ENCODE results near the gene LGALS7. TPM values are rescaled to one million over a fixed set of nuclear protein-coding genes. Genes with fewer than 3 reads are reported as not detected.
A peak's percentile ranks its signal among the peaks of the same experiment; 100 is the strongest.

Gene LGALS7
- polyA plus RNA-seq, 1 donor from 2014 or later = not detected

- no peaks in the 10 kb centered on the region for H3K9me3 Mint-ChIP-seq
- H3K4me3 Mint-ChIP-seq = no peak overlapping the region
- no peak overlapping the region for H3K27ac Mint-ChIP-seq
- peaks cover 6 to 14% (median 9%) of the 10 kb centered on the region in 3 donors for H3K4me1 Mint-ChIP-seq
- no peaks in the 10 kb centered on the region for H3K27me3 Mint-ChIP-seq
- H3K36me3 Mint-ChIP-seq = no peaks in the 10 kb centered on the region
Measured at GRCh38 chr19:38742296-38742695, 31.0 kb downstream of the LGALS7 start.

DNA sequence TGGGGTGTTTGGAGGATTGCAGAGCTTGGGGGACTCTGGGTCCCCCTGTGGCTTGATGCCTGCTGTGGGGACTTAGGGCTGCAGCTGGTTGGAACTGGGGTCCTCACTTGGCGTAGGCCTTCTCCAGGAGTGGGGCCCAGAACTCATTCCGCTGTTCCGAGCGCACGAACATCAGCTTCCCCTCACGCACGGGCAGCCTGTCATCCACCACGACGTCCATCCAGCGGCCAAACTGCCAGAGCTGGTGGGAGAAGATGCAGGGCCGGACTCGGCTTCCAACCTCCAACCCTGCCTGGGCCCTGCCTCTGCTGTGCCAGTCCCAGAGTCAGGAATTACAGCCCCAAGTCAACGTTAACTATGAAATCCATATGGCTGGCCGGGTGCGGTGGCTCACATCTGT is 31.6 kb downstream of the LGALS7 start:
- H3K4me1 Mint-ChIP-seq = peaks cover 6 to 14% (median 9%) of the 10 kb centered on the region in 3 donors
- H3K27ac Mint-ChIP-seq = no peak overlapping the region
- no peaks in the 10 kb centered on the region for H3K9me3 Mint-ChIP-seq
- H3K4me3 Mint-ChIP-seq = no peak overlapping the region
- H3K36me3 Mint-ChIP-seq = no peaks in the 10 kb centered on the region
- no peaks in the 10 kb centered on the region for H3K27me3 Mint-ChIP-seq

DNA sequence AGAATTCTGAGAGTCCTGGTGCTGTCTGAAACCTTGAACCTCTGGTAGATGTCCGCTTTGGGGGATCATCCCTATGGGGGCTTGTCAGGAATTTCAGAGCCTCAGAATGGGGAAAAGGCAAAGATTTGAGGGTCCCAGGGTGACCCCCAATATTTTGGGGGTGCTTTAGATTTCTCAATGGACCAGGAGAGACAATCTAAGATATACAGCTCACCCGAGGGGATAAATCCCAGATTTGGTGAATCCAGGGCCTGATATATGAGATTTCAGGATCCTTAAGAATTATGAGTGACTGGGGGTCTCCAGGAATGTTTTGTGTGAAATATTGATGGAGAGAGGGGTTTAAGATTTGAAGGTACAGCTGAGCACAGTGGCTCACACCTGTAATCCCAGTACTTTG is 32.4 kb downstream of the LGALS7 start:
- H3K36me3 Mint-ChIP-seq = no peaks in the 10 kb centered on the region
- no peaks in the 10 kb centered on the region for H3K9me3 Mint-ChIP-seq
- no peak overlapping the region for H3K4me3 Mint-ChIP-seq
- no peak overlapping the region for H3K27ac Mint-ChIP-seq
- H3K4me1 Mint-ChIP-seq = peaks cover 6 to 14% (median 9%) of the 10 kb centered on the region in 3 donors
- no peaks in the 10 kb centered on the region for H3K27me3 Mint-ChIP-seq

DNA sequence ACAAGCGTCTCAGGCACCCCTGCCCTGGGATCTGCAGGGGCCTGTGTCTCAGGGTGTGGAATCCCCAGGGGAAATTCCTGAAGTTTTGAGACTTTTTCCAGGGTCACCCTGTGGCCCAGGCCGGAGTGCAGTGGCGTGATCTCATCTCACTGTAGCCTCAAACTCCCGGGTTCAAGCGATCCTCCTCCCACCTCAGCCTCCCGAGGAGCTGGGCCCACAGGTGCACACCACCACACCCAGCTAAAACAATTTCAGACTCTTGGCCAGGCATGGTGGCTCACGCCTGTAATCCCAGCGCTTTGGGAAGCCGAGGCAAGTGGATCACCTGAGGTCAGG is 33.1 kb downstream of the LGALS7 start:
- H3K9me3 Mint-ChIP-seq = no peaks in the 10 kb centered on the region
- H3K36me3 Mint-ChIP-seq = no peaks in the 10 kb centered on the region
- H3K27me3 Mint-ChIP-seq = no peaks in the 10 kb centered on the region
- no peak overlapping the region for H3K4me3 Mint-ChIP-seq
- H3K4me1 Mint-ChIP-seq = peaks cover 6 to 14% (median 9%) of the 10 kb centered on the region in 3 donors
- H3K27ac Mint-ChIP-seq = peak overlapping the region in 2 of 3 donors; percentile 18 to 39

- Mint-ChIP-seq H3K4me1 (peaks cover 6 to 14% (median 9%) of the 10 kb centered on the region in 3 donors), H3K36me3 (no peaks in the 10 kb centered on the region), H3K27ac (peak overlapping the region in 1 of 3 donors; percentile 18), H3K4me3 (peak overlapping the region in 1 of 4 donors; percentile 78), H3K27me3 (no peaks in the 10 kb centered on the region), H3K9me3 (no peaks in the 10 kb centered on the region)
Measured at GRCh38 chr19:38739440-38740256, 33.7 kb downstream of the LGALS7 start.

DNA sequence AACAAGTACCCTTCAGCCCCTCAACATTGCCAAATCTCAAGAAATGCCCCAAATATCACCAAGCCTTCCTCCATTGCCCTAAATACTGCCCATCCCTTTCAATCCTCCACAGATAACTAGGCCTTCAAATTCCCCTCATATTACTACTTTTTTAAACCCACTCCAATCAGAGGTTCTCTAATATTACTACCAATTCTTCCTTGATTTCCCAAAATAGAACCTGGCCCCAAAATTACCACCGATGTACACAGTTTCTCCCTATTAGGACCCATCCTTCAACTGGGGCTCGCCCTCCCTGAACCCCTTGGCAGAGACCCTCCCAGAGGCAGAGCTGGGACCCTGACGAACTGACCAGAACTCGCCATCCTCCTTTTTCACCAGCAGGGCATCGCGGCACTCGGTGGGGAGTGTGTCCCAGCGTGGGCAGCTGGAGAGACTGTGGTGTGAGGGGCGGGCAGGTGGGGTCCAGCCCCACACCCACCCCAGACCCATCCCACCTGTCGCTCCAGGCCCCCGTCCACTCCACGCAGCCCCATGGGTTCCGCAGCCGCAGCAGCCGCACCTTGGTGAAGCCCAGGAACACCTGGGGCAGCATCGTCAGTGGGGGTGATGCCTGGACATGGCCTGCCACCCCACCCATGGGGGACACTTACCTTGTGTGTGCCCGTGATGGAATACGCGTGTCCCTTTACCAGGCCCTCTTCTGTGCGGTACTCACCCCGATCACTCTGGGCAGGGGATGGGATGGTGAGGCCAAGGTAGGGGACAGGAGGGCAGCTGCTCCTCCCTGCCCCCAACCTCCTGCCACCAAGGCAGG is 35.2 kb downstream of the LGALS7 start:
- no peaks in the 10 kb centered on the region for H3K36me3 Mint-ChIP-seq
- peaks cover 13 to 16% (median 15%) of the 10 kb centered on the region in 3 donors for H3K4me1 Mint-ChIP-seq
- no peaks in the 10 kb centered on the region for H3K27me3 Mint-ChIP-seq
- H3K9me3 Mint-ChIP-seq = no peaks in the 10 kb centered on the region
- H3K4me3 Mint-ChIP-seq = peak overlapping the region; percentile 65 to 86 (median 78)
- peak overlapping the region in 2 of 3 donors; percentile 67 to 91 for H3K27ac Mint-ChIP-seq

- peaks cover 13 to 22% (median 19%) of the 10 kb centered on the region in 3 donors for H3K4me1 Mint-ChIP-seq
- H3K27me3 Mint-ChIP-seq = no peaks in the 10 kb centered on the region
- H3K36me3 Mint-ChIP-seq = no peaks in the 10 kb centered on the region
- H3K27ac Mint-ChIP-seq = peak overlapping the region in 2 of 3 donors; percentile 67 to 91
- peak overlapping the region; percentile 65 to 86 (median 78) for H3K4me3 Mint-ChIP-seq
- H3K9me3 Mint-ChIP-seq = no peaks in the 10 kb centered on the region
Measured at GRCh38 chr19:38737281-38737865, 35.9 kb downstream of the LGALS7 start.

GRCh38 chr19:38736413-38737280 is 36.7 kb downstream of the LGALS7 start:
- H3K27me3 Mint-ChIP-seq = no peaks in the 10 kb centered on the region
- peaks cover 13 to 23% (median 22%) of the 10 kb centered on the region in 3 donors for H3K4me1 Mint-ChIP-seq
- H3K36me3 Mint-ChIP-seq = no peaks in the 10 kb centered on the region
- H3K27ac Mint-ChIP-seq = peak overlapping the region in 1 of 3 donors; percentile 64
- H3K9me3 Mint-ChIP-seq = no peaks in the 10 kb centered on the region
- peak overlapping the region; percentile 23 to 76 (median 64) for H3K4me3 Mint-ChIP-seq

DNA sequence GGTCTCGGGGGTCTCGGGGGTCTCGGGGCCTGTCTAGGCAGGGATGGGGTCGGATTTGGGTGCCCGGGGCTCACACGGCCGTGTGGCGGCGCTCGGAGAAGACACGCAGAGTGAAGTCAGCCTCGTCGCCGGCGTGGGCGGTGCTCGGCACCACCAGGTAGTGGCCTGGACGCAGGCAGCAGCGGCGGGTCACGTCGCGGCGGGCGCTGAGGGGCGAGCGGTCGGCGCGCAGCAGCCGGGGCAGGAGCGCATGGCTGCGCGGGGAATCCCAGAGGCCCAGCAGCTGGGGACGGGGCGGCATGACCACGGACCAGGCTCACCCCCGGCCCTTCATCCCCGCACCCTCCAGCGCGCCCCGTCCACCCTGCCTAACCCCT is 37.3 kb downstream of the LGALS7 start:
- peak overlapping the region in 3 of 4 donors; percentile 23 to 77 (median 73) for H3K4me3 Mint-ChIP-seq
- H3K36me3 Mint-ChIP-seq = no peaks in the 10 kb centered on the region
- no peaks in the 10 kb centered on the region for H3K27me3 Mint-ChIP-seq
- peaks cover 13 to 25% (median 20%) of the 10 kb centered on the region in 3 donors for H3K4me1 Mint-ChIP-seq
- no peaks in the 10 kb centered on the region for H3K9me3 Mint-ChIP-seq
- H3K27ac Mint-ChIP-seq = peak overlapping the region in 1 of 3 donors; percentile 64

- peaks cover 13 to 28% (median 21%) of the 10 kb centered on the region in 3 donors for H3K4me1 Mint-ChIP-seq
- no peaks in the 10 kb centered on the region for H3K27me3 Mint-ChIP-seq
- peak overlapping the region; percentile 86 to 96 (median 94) for H3K4me3 Mint-ChIP-seq
- H3K36me3 Mint-ChIP-seq = no peaks in the 10 kb centered on the region
- H3K9me3 Mint-ChIP-seq = no peaks in the 10 kb centered on the region
- H3K27ac Mint-ChIP-seq = peak overlapping the region; percentile 91 to 95 (median 91)
Measured at GRCh38 chr19:38735257-38735686, 38.0 kb downstream of the LGALS7 start.

- Mint-ChIP-seq H3K9me3 (no peaks in the 10 kb centered on the region), H3K27ac (peak overlapping the region; percentile 91 to 95 (median 91)), H3K27me3 (no peaks in the 10 kb centered on the region), H3K4me3 (peak overlapping the region; percentile 86 to 96 (median 94)), H3K36me3 (no peaks in the 10 kb centered on the region), H3K4me1 (peaks cover 16 to 28% (median 22%) of the 10 kb centered on the region in 3 donors)
Measured at GRCh38 chr19:38734426-38735256, 38.7 kb downstream of the LGALS7 start.

- H3K27ac Mint-ChIP-seq = peak overlapping the region; percentile 91 to 95 (median 91)
- H3K4me1 Mint-ChIP-seq = peaks cover 18 to 29% (median 21%) of the 10 kb centered on the region in 3 donors
- H3K9me3 Mint-ChIP-seq = no peaks in the 10 kb centered on the region
- no peaks in the 10 kb centered on the region for H3K36me3 Mint-ChIP-seq
- peak overlapping the region; percentile 86 to 96 (median 94) for H3K4me3 Mint-ChIP-seq
- H3K27me3 Mint-ChIP-seq = no peaks in the 10 kb centered on the region
Measured at GRCh38 chr19:38734176-38734425, 39.2 kb downstream of the LGALS7 start.

DNA sequence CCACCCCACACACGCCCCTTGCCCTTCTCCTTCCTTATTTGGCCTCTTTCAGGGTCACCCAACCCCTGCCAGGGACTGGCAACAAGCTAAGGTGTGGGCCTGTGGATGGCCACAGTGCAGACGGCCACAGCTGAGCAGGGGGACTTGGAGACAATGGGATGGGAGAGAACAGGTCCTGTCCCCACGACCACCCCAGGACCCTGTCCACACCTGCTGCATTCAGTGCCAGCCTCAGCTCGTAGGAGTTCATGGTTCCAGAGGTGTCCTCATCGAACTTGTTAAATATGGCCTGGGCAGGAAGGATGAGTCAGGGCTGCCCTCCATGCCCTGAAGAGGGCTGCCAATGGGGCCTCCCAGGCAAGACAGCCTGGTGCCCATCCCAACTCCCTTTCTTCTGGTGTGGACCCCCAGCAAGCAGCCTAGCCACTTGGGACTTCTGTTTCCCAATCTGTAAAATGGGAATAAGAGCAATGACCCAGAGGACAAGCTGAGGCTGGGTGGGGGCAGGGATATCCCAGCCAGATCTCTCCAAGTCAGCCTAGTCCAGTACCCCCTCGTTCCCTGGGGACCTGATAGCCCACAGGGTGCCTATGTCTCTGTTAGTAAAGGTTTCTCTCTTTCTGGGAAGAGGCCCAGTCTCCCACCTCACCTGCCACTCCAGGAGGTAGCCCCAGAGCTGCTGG is 39.7 kb downstream of the LGALS7 start:
- Mint-ChIP-seq H3K9me3 (no peaks in the 10 kb centered on the region), H3K4me3 (peak overlapping the region; percentile 86 to 96 (median 94)), H3K27me3 (no peaks in the 10 kb centered on the region), H3K4me1 (peaks cover 18 to 29% (median 21%) of the 10 kb centered on the region in 3 donors), H3K27ac (peak overlapping the region; percentile 91 to 95 (median 91)), H3K36me3 (no peaks in the 10 kb centered on the region)
